ENCODE measurements around the gene STIM2.

DNA sequence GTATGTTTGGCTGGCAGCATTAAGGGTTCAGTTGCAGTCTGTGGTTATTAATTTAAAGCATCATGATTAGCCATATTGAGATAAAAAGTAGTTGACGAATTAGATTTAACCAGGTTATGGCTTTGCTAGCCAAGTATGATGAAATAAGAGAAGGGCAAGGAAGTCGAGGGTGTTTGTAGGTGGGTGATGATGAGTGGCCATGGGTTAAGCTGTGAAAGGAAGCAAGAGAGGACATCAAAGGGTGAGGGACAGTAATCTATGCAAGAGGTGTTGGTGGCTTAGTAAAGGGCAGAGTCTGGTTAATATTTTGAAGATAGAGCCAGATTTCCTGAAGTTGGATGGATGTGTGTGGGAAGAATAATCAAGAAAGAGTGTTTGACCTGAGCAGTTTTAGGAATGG lies 44.5 kb downstream of the STIM2 start:
- TF ChIP-seq, protein P1, sequence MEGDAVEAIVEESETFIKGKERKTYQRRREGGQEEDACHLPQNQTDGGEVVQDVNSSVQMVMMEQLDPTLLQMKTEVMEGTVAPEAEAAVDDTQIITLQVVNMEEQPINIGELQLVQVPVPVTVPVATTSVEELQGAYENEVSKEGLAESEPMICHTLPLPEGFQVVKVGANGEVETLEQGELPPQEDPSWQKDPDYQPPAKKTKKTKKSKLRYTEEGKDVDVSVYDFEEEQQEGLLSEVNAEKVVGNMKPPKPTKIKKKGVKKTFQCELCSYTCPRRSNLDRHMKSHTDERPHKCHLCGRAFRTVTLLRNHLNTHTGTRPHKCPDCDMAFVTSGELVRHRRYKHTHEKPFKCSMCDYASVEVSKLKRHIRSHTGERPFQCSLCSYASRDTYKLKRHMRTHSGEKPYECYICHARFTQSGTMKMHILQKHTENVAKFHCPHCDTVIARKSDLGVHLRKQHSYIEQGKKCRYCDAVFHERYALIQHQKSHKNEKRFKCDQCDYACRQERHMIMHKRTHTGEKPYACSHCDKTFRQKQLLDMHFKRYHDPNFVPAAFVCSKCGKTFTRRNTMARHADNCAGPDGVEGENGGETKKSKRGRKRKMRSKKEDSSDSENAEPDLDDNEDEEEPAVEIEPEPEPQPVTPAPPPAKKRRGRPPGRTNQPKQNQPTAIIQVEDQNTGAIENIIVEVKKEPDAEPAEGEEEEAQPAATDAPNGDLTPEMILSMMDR (conservative IDR thresholded peaks at IDR 0.05; ENCODE audit: low read length): no peak
- no peak for TF ChIP-seq EZH2phosphoT487 (IDR thresholded peaks at IDR 0.05; ENCODE audit: borderline replicate concordance)
